GM12873 (cell line): ENCODE measurements around the gene CTNNA2.

ENCODE experiments used
- TF ChIP-seq, protein P1 (sequence below): IDR thresholded peaks from 2 replicates; pipeline ENCODE4 v1.5.1; 2012; ENCODE audit warnings: low read depth, mild to moderate bottlenecking, moderate library complexity, low read length, control low read depth; ENCODE audit not compliant: insufficient read depth; ENCODE audit errors: missing control alignments

Gene CTNNA2

GRCh38 chr2:80132281-80132680 is 619.4 kb downstream of the CTNNA2 start:
- TF ChIP-seq, protein P1, sequence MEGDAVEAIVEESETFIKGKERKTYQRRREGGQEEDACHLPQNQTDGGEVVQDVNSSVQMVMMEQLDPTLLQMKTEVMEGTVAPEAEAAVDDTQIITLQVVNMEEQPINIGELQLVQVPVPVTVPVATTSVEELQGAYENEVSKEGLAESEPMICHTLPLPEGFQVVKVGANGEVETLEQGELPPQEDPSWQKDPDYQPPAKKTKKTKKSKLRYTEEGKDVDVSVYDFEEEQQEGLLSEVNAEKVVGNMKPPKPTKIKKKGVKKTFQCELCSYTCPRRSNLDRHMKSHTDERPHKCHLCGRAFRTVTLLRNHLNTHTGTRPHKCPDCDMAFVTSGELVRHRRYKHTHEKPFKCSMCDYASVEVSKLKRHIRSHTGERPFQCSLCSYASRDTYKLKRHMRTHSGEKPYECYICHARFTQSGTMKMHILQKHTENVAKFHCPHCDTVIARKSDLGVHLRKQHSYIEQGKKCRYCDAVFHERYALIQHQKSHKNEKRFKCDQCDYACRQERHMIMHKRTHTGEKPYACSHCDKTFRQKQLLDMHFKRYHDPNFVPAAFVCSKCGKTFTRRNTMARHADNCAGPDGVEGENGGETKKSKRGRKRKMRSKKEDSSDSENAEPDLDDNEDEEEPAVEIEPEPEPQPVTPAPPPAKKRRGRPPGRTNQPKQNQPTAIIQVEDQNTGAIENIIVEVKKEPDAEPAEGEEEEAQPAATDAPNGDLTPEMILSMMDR, result no peak

- TF ChIP-seq, protein P1, result no peak
Observed at GRCh38 chr2:80135001-80135400, 622.1 kb downstream of the CTNNA2 start.

DNA sequence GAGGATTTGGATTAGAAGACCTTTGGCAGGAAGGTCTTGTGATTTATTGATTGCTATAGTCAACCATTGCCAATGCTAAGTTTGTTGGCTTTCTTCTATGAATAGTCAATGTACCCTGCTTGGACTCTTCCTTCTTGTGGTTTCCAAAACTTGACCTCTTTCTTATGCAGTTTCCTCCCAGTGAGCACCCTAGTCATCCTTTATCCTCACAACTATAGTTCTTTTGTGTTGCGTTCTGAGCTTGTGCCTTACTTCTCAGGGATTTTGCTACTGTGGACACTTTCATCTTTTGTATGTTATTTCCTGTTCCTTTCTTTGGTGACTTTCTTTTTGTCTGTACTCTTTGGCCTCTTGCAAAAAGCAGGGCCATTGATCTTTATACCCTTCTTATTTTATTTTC is 623.5 kb downstream of the CTNNA2 start:
- TF ChIP-seq, protein P1, result no peak

- TF ChIP-seq, protein P1, result no peak
Observed at GRCh38 chr2:80139001-80139400, 626.1 kb downstream of the CTNNA2 start.

- TF ChIP-seq, protein P1, result no peak
Observed at GRCh38 chr2:80141007-80141726, 628.3 kb downstream of the CTNNA2 start.

DNA sequence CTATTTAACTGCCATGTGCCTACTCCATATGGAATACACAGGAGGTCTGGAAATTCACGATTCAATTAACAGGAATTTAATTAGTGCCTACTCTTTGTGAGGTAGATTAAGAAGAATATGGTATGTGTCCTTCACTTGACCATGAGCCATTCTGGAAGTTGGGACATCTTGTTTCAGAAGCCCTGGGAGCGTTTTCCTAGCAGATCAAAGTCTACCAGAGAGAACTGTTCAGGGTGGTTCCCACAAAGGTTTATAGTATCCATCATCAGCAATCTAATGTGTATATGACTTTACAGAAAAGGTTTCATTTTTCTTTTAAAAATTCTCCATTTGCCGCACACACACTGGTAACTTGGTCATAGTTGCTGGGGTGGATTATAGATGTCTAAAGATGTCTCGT is 632.6 kb downstream of the CTNNA2 start:
- TF ChIP-seq, protein P1, result no peak

DNA sequence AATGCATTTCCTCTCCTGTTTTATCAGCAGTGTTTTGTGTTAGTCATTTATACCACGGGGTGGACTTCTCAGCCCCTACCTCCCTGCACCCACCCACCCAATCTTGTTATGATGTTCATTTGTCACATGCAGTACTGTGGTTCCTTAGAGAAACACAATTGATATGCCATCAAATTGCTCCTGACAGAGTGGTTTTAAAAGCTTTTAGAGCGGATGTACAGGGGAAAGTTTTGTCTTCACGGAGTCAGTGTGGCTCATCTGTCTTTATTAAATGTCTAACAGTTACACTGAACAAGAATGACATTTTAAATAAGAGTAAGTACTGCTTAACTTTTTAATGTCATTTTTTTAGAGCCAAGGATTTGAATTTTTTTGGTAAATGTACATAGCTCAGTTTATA is 634.8 kb downstream of the CTNNA2 start:
- TF ChIP-seq, protein P1, result no peak

GRCh38 chr2:80148906-80149305 is 636.1 kb downstream of the CTNNA2 start:
- TF ChIP-seq, protein P1, result no peak
